K562 (cell line): Measurements from ENCODE around the gene PSMB11. TPM values are rescaled to one million over a fixed set of nuclear protein-coding genes. Genes with fewer than 3 reads are reported as not detected.

Experiments
- ATAC-seq: fragments of 200-7000 bp; cut with Tn5 transposase; 3 replicates; pipeline ENCODE4 v1.9.1; 2020; ENCODE audit warnings: moderate library complexity
- BruUV-seq: library from RNA; stranded (reverse); fragments of 400-500 nt; replicated peaks from 2 replicates; lab custom pipeline; 2021; lab: Mats Ljungman, UMichigan
- CTCF ChIA-PET: fragments of 300-600 bp; formaldehyde crosslinking; extraction: SDS; loops from one replicate; lab custom pipeline; 2021; ENCODE audit warnings: low intra/inter-chr PET ratio; lab: Yijun Ruan, JAX
- POLR2A ChIA-PET: fragments of 300-600, 350-650 bp; sonication (Branson Sonifier 250); formaldehyde crosslinking; extraction: SDS; loops from one replicate; lab custom pipeline; 2021; ENCODE audit warnings: antibody characterized with exemption, inconsistent platforms; lab: Yijun Ruan, JAX
- DNase-seq, 4 experiments: peaks; one replicate each; pipeline versions ENCODE4 v3.0.0 to v3.0.0-alpha.2; 2011 to 2018; ENCODE audit warnings: low spot score in 3 of 4, mixed read lengths in 3 of 4; ENCODE audit errors: extremely low read depth in 1 of 4
- FAIRE-seq: peaks from 2 replicates; lab custom pipeline; 2011; peaks lifted over from hg19 to GRCh38; lab: Jason Lieb, UNC
- H2AFZ ChIP-seq: 2 replicates; pipeline ENCODE4 v1.6.0; 2011; ENCODE audit warnings: low read depth, low read length, control low read depth, inconsistent platforms
- H3K27ac ChIP-seq: fragments of 200-600 bp; 3 replicates; pipeline ENCODE4 v1.8.0; 2011; ENCODE audit warnings: low read depth, mild to moderate bottlenecking, control low read depth, inconsistent platforms, low read length, moderate library complexity, mixed read lengths; ENCODE audit errors: extremely low read depth
- H3K27me3 ChIP-seq, 2 experiments: fragments of 300-600 bp in 1 of 2; 2 replicates in 1 of 2; 3 replicates in 1 of 2; pipeline versions ENCODE4 v1.6.0 to v1.8.0; 2011; ENCODE audit warnings: inconsistent platforms in 2 of 2, low read length in 2 of 2, mild to moderate bottlenecking in 1 of 2, mixed read lengths in 1 of 2, moderate library complexity in 1 of 2; ENCODE audit not compliant: control insufficient read depth in 2 of 2, insufficient read depth in 2 of 2
- H3K36me3 ChIP-seq: fragments of 300-600 bp; 3 replicates; pipeline ENCODE4 v1.8.0; 2011; ENCODE audit warnings: mild to moderate bottlenecking, low read length, inconsistent platforms; ENCODE audit not compliant: control insufficient read depth, insufficient read depth
- H3K4me1 ChIP-seq, 2 experiments: fragments of 200-600 bp in 1 of 2; replicated peaks in 1 of 2; 2 replicates in 1 of 2; 3 replicates in 1 of 2; pipeline versions ENCODE4 v1.5.1 to v1.8.0; 2011; ENCODE audit warnings: inconsistent platforms in 2 of 2, low read length in 2 of 2, mild to moderate bottlenecking in 1 of 2, mixed read lengths in 1 of 2, moderate library complexity in 1 of 2; ENCODE audit not compliant: control insufficient read depth in 2 of 2, insufficient read depth in 2 of 2
- H3K4me2 ChIP-seq: 2 replicates; pipeline ENCODE4 v1.6.1; 2011; ENCODE audit warnings: low read length, control low read depth, inconsistent platforms, mixed read lengths; ENCODE audit not compliant: insufficient read depth
- H3K4me3 ChIP-seq: fragments of 200-600 bp; sonication (generic), shearing (Covaris generic); 2 replicates; pipeline ENCODE4 v1.5.1; 2016; ENCODE audit warnings: control low read depth, inconsistent platforms
- H3K79me2 ChIP-seq: fragments of 200-600 bp; 3 replicates; pipeline ENCODE4 v1.8.0; 2011; ENCODE audit warnings: low read length, inconsistent platforms; ENCODE audit not compliant: control insufficient read depth, insufficient read depth
- H3K9ac ChIP-seq, 2 experiments: 2 replicates each; pipeline versions ENCODE4 v1.6.0 to v1.6.1; 2011; ENCODE audit warnings: low read depth in 2 of 2, low read length in 2 of 2, control low read depth in 1 of 2, inconsistent platforms in 1 of 2, mild to moderate bottlenecking in 1 of 2, mixed read lengths in 1 of 2; ENCODE audit not compliant: insufficient read depth in 1 of 2
- H3K9me1 ChIP-seq: one replicate; pipeline ENCODE4 v1.6.0; 2011; ENCODE audit warnings: inconsistent platforms, mild to moderate bottlenecking, low read length, moderate library complexity; ENCODE audit not compliant: control insufficient read depth, insufficient read depth
- H3K9me3 ChIP-seq: replicated peaks from 2 replicates; pipeline ENCODE4 v1.5.1; 2011; ENCODE audit warnings: low read depth, low read length, inconsistent platforms; ENCODE audit not compliant: control insufficient read depth, insufficient read depth
- H4K20me1 ChIP-seq: replicated peaks from 2 replicates; pipeline ENCODE4 v1.6.1; 2011; ENCODE audit warnings: low read length, inconsistent platforms, mixed read lengths; ENCODE audit not compliant: control insufficient read depth, insufficient read depth
- CREM ChIP-seq: IDR thresholded peaks from 2 replicates; pipeline ENCODE4 v1.6.1; 2014; ENCODE audit warnings: antibody characterized with exemption, low read depth
- ILF3 ChIP-seq: fragments of 450-650 bp; IDR thresholded peaks from 2 replicates; pipeline ENCODE4 v1.6.1; 2018; ENCODE audit warnings: antibody characterized with exemption, mild to moderate bottlenecking, moderate library complexity, borderline replicate concordance
- JUN ChIP-seq, 2 experiments: sonication (generic) in 1 of 2; formaldehyde crosslinking in 1 of 2; IDR thresholded peaks; 2 replicates each; pipeline versions ENCODE4 v1.6.1 to v1.8.0; 2012 to 2022; ENCODE audit warnings: borderline replicate concordance in 2 of 2, mild to moderate bottlenecking in 2 of 2, improper control_type of control experiment in 1 of 2, low read depth in 1 of 2, low read length in 1 of 2, missing genetic modification reagents in 1 of 2
- PRMT5 ChIP-seq: sonication (generic); formaldehyde crosslinking; IDR thresholded peaks from 2 replicates; pipeline ENCODE4 v1.5.0; 2020; ENCODE audit warnings: missing genetic modification reagents
- RB1 ChIP-seq: fragments of 450-650 bp; IDR thresholded peaks from 2 replicates; pipeline ENCODE4 v1.6.1; 2017; ENCODE audit warnings: low read depth, mild to moderate bottlenecking
- ZBED1 ChIP-seq: IDR thresholded peaks from 2 replicates; pipeline ENCODE4 v1.6.1; 2014
- ZBTB33 ChIP-seq: sonication (generic); formaldehyde crosslinking; IDR thresholded peaks from 2 replicates; pipeline ENCODE4 v1.8.1; 2023; ENCODE audit warnings: mild to moderate bottlenecking, missing genetic modification reagents
- ZBTB8A ChIP-seq: fragments of 450-650 bp; IDR thresholded peaks from 2 replicates; pipeline ENCODE4 v1.6.1; 2018; ENCODE audit warnings: mild to moderate bottlenecking, moderate library complexity; ENCODE audit not compliant: partially characterized antibody
- ZHX1 ChIP-seq: fragments of 150-350 bp; conservative IDR thresholded peaks from 2 replicates; pipeline ENCODE4 v1.6.1; 2014; ENCODE audit warnings: low read length
- ZKSCAN3 ChIP-seq: fragments of 250-450 bp; sonication (Bioruptor Pico); IDR thresholded peaks from 2 replicates; pipeline ENCODE4 v1.4.0; 2020
- WGBS: fragments of 100-300 bp; shearing (Covaris generic); methylation state at CpG from one replicate; pipeline ENCODE4 v1.1.6; 2016; ENCODE audit warnings: low coverage, mixed read lengths; ENCODE audit not compliant: insufficient coverage; ENCODE audit errors: missing lambda C conversion rate; 5-methylcytosine and 5-hydroxymethylcytosine counted together
- in situ Hi-C: fragments of 300-500 bp; cut with MboI; formaldehyde crosslinking; loops from 4 replicates; pipeline ENCODE4 v1.15.0; 2018; ENCODE audit warnings: inconsistent platforms, mixed read lengths
- intact Hi-C: fragments of 100-400 bp; cut with micrococcal nuclease; formaldehyde crosslinking; loops from 2 replicates; pipeline ENCODE4 v1.14.2; 2022
- polyA plus RNA-seq, 8 experiments: library from polyadenylated mRNA; depleted of rRNA in 4 of 8; stranded (reverse) in 5 of 8; unstranded in 3 of 8; fragments of >200 nt; fragmentation: Nextera tagmentation in 2 of 8; fragmentation: Illumina TruSeq in 1 of 8; extraction: Ambion mirVana in 2 of 8; extraction: Trizol in 1 of 8; gene quantifications; 2 replicates each; pipeline versions ENCODE4 v1.2.1 to v1.2.3, GENCODE V29; 2011 to 2014; ENCODE audit warnings: inconsistent platforms in 1 of 8, missing spikeins in 1 of 8
- total RNA-seq, 7 experiments: library from RNA; depleted of rRNA in 6 of 7; stranded (reverse); fragments of >200 nt in 6 of 7; fragmentation: Illumina TruSeq in 2 of 7; extraction: Trizol in 2 of 7; gene quantifications; 2 replicates each; pipeline versions ENCODE4 v1.2.1 to v1.2.3, GENCODE V29; 2011 to 2021; ENCODE audit warnings: low replicate concordance in 1 of 7

PSMB11 gene
- total and polyA plus RNA-seq, 9 of the 15 experiments (the other 6 are each of a cell fraction or from before 2014, with no cell fraction given), result not detected

- TF ChIP-seq PRMT5 (CRISPR knock-in tag), result no peak
- TF ChIP-seq ZBED1, result no peak
- TF ChIP-seq ILF3, result no peak
- no peak for TF ChIP-seq ZHX1
- no peak for TF ChIP-seq ZBTB8A
These were observed 9.4 kb downstream of the PSMB11 start (continued) for GRCh38 chr14:23051141-23052057.

GRCh38 chr14:23052182-23052623 lies 10.2 kb downstream of the PSMB11 start:
- Histone ChIP-seq H3K27ac (no peak overlapping the region), H3K9me1 (no peaks in the 10 kb centered on the region), H3K9ac (peak overlapping the region in 1 of 2 experiments; percentile 57; a peak in 1 of 4 replicates), H3K27me3 (no peaks in the 10 kb centered on the region), H3K4me3 (no peak overlapping the region), H3K4me2 (no peak overlapping the region), H3K36me3 (peaks cover 5% of the 10 kb centered on the region; the same call in 1 of the 3 replicates), H3K4me1 (peaks cover 11 to 39% of the 10 kb centered on the region in 2 experiments), H2AFZ (no peak overlapping the region), H3K79me2 (no peaks in the 10 kb centered on the region; the same call in 2 of the 3 replicates), H3K9me3 (no peaks in the 10 kb centered on the region), H4K20me1 (no peaks in the 10 kb centered on the region)
- intact Hi-C loops (loop anchor here (1.0 kb wide), 1 partner anchor 58 kb away; no protein-coding TSS in a partner anchor), in situ Hi-C loops (loop anchor here (5.0 kb wide), 1 partner anchor 75 kb away; no protein-coding TSS in a partner anchor)
- ChIA-PET POLR2A (interaction anchor here (0.6 to 1.5 kb wide), 3 partner anchors 68 to 118 kb away, joined by 3 to 5 read pairs (median 3); no protein-coding TSS in a partner anchor), CTCF (interaction anchor here (1.8 to 9.2 kb wide), 3 partner anchors 57 to 78 kb away, joined by 11 to 141 read pairs (median 45); no protein-coding TSS in a partner anchor)
- DNase-seq (peak; percentile 38 to 60 (median 53)), ATAC-seq (peak; percentile 60), FAIRE-seq (peak; percentile 19)
- 48% methylated on average over 7 of the region's 14 CpGs for WGBS
- BruUV-seq, result no TSS peak
- 0 out of 2 replicates have a peak, but pooled peaks have one; percentile 17 for TF ChIP-seq CREM
- peak; percentile 98 for TF ChIP-seq ZBTB33
- TF ChIP-seq ZKSCAN3 (CRISPR knock-in tag), result no peak
- peak; percentile 60; the same call in 1 of the 2 replicates for TF ChIP-seq RB1
- TF ChIP-seq JUN (IDR thresholded peaks at IDR 0.05; ENCODE audit: borderline replicate concordance, low read depth, low read length), result no peak
- TF ChIP-seq JUN (CRISPR knock-in tag; IDR thresholded peaks at IDR 0.05; ENCODE audit: borderline replicate concordance), result no peak
